Measurements from ENCODE around the gene PODNL1.

DNA sequence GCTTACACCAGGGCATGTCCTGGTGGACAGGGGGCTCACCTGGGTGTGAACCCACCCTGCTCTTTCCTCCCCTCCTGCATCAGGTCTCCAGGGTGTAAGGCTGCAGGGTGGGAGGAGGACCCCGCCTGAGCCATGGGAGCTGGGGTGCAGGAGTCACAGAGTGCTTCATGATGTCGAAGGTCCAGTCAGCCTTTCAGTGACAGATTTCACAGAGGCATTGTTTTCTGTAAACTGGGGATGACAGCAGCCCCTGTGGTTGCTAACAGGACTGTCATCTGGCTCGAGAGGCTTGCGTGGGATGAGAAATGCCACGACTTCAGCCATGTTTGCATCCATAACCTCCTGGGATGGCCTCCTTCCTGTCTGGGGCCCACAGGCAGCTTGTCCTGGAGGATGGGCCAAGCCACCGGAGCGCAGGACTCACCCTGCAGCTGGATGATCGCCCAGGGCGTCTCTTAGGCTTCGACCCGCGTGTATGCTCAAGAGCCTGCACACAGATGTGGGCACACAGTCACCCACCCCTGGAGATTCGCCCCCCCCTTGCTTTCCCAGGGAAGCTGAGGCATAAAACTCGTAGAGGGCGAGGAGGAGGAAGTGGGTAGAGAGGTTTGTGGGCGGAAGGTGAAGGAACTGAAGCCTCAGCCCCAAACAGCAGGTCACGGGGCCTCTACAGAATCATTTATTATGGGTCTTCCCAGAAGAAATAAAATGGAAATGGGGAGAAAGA lies 56.4 kb downstream of the PODNL1 start:
- no peak for TF ChIP-seq POLR2A (IDR thresholded peaks at IDR 0.05)
- TF ChIP-seq, protein P1, sequence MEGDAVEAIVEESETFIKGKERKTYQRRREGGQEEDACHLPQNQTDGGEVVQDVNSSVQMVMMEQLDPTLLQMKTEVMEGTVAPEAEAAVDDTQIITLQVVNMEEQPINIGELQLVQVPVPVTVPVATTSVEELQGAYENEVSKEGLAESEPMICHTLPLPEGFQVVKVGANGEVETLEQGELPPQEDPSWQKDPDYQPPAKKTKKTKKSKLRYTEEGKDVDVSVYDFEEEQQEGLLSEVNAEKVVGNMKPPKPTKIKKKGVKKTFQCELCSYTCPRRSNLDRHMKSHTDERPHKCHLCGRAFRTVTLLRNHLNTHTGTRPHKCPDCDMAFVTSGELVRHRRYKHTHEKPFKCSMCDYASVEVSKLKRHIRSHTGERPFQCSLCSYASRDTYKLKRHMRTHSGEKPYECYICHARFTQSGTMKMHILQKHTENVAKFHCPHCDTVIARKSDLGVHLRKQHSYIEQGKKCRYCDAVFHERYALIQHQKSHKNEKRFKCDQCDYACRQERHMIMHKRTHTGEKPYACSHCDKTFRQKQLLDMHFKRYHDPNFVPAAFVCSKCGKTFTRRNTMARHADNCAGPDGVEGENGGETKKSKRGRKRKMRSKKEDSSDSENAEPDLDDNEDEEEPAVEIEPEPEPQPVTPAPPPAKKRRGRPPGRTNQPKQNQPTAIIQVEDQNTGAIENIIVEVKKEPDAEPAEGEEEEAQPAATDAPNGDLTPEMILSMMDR (IDR thresholded peaks at IDR 0.05): no peak

All from prostate gland (tissue), 2 donors.